ENCODE measurements around the gene ABI3BP.

DNA sequence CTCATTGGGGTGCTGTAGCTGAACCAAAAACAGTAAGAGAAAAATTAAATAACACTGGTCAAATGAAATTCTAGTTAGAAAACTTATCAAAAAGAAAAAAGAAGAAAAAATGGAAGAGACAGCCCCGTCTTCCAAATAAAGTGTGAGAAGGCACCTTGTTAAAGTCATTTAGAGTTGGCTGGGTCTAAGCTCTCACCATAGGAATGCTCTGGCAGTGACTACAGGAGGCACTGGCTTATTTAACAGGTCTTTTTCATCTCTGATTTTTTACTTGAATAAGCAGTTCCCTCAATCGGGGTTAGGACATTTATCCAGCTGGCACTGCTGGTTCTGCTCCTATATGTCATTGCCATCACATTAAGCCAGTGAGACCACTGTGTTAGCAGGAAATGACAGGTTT, 1.6 kb upstream of the ABI3BP start:
- TF ChIP-seq, protein P1, sequence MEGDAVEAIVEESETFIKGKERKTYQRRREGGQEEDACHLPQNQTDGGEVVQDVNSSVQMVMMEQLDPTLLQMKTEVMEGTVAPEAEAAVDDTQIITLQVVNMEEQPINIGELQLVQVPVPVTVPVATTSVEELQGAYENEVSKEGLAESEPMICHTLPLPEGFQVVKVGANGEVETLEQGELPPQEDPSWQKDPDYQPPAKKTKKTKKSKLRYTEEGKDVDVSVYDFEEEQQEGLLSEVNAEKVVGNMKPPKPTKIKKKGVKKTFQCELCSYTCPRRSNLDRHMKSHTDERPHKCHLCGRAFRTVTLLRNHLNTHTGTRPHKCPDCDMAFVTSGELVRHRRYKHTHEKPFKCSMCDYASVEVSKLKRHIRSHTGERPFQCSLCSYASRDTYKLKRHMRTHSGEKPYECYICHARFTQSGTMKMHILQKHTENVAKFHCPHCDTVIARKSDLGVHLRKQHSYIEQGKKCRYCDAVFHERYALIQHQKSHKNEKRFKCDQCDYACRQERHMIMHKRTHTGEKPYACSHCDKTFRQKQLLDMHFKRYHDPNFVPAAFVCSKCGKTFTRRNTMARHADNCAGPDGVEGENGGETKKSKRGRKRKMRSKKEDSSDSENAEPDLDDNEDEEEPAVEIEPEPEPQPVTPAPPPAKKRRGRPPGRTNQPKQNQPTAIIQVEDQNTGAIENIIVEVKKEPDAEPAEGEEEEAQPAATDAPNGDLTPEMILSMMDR (conservative IDR thresholded peaks at IDR 0.05): no peak
- no peak for TF ChIP-seq ZFX (IDR thresholded peaks at IDR 0.05)
